Embryonic facial prominence (tissue), 1 donor: ENCODE results near the gene EPM2A.
A peak's percentile ranks its signal among the peaks of the same experiment; 100 is the strongest.

Experiments
- DNase-seq: peaks from one replicate; pipeline ENCODE4 v3.0.0-alpha.2; 2016; ENCODE audit errors: extremely low spot score

The EPM2A gene

DNA sequence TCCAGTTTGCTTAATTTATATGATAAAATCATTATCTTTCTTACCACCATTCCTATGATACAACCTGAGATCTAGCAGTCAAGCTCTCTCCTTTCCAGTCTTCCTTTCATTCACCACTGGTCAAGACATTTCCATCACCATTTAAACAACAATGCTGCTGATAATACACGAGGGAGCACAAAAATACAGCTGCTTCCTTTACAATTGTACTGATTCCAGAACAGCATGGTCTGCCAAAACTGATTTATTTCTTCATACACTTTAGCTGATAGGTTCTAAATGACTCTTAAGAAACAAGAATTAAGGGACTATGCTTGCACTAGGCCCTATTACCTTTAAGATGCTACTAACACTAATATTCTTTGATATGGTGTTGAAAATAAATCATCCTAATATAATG lies 65.0 kb downstream of the EPM2A start:
- DNase-seq, result no peak

GRCh38 chr6:145669627-145670034 lies 65.7 kb downstream of the EPM2A start:
- no peak for DNase-seq

GRCh38 chr6:145668844-145669243 lies 66.5 kb downstream of the EPM2A start:
- DNase-seq, result no peak

DNA sequence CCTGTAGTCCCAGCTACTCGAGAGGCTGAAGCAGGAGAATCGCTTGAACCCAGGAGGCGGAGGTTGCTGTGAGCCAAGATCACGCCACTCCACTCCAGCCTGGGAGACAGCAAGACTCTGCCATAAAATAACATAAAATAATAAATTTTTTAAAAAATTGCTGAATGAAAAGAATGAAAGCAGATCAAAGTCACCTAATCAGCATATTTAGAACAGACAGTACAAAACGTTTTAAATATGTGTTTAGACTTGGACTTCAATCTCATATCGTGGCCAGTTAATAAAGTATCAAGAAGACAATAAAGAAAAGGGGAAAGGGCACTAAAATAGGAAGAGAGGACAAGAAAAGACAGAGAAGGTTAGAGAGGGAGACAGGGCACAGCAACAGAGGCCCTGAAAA lies 74.6 kb downstream of the EPM2A start:
- DNase-seq, result no peak

DNA sequence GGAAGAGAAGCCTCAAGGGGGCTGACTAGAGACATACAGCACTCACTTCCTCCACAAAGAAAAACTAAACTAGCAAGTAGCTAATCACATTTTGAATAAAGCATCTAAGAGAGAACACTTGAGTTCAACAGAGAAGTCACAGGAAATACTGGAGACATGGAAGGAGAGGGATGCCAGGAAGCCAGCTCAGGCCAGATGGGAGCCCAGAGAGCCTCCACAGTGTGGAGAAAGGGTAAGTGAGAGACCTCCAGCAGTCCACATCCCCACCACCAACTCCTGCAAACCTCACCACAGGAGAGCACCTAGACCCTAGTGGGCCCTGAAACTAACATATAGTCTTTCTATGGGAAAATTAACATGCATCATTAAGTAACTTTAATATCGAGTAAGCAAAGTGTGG lies 79.2 kb downstream of the EPM2A start:
- DNase-seq, result no peak

DNA sequence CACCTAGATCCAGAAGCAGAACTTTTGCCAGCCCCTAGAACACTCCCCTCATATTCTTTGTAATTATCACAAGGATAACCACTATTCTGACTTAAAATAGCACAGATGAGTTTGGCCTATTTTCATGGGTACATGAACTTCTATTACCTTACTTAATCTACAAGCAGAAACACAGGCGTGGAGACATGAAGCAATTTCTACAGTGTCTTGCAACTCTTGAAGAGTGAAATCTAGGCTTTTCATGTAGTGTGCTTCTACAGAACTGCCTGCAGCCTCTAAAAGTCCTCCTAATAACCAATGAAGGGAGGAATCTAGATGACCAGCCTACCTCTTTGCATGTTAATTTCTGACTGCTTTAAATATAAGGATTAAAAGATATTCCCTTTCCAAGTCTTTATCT lies 82.7 kb downstream of the EPM2A start:
- no peak for DNase-seq

GRCh38 chr6:145651988-145652387 lies 83.3 kb downstream of the EPM2A start:
- DNase-seq, result no peak

DNA sequence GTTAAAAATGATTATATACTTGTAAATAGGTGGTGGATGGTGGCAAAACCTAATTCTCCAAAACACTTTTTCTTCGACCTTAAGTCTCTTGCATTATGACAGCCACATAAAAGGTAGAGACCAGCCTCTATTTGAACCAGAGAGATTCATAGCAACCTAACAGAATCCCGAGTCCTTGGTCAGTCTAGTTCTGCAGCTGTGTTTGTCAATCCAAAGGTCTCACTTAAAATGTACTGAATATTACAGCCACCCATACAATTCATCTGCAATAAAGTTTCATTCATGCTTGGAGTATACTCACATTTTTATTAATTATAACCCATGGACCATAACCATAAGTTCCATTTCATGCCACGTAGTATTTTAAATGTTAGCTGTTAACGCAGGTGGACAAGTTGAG lies 87.2 kb downstream of the EPM2A start:
- DNase-seq, result no peak

DNA sequence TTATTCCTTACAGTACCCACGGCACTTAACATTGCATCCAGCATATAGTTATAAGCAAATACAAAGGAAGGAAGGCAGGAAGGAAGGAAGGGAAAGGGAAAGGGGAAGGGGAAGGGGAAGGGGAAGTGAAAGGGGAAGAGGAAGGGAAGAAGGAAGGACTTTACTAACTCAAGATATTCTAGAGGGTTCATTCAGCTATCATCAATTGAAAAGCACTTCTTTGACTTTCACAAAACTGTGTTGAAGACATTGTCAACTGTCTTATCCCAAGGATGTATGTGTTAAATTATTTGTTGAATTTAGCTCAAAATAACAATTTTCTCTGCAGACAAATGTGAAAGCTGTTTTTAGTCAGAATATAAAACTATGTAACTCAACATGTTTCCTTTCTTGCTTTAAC lies 87.7 kb downstream of the EPM2A start:
- DNase-seq, result no peak

- no peak for DNase-seq
These were observed 91.6 kb downstream of the EPM2A start for GRCh38 chr6:145643760-145644159.

- peak; percentile 55 for DNase-seq
These were observed 101.2 kb downstream of the EPM2A start for GRCh38 chr6:145633981-145634627.

GRCh38 chr6:145632971-145633370 lies 102.3 kb downstream of the EPM2A start:
- DNase-seq, result no peak

DNA sequence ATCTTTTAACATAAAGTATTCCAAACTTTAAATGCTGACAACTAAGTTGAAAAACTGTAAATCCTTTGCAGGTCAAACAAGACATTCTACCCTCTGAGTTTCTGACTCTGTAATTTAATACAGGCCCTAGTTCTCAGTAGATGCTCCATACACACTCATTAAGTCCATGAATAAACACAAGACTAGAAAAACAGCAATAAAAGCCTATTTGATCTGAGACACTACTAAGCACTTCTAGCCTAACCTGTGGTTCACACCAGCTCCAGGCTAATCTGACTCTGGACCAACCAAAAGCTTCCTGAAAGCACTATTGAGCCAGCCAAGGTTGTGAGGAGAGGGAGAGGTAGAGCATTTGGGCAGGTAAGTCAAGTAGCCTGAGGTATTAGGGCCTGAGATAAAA lies 103.9 kb downstream of the EPM2A start:
- no peak for DNase-seq

DNA sequence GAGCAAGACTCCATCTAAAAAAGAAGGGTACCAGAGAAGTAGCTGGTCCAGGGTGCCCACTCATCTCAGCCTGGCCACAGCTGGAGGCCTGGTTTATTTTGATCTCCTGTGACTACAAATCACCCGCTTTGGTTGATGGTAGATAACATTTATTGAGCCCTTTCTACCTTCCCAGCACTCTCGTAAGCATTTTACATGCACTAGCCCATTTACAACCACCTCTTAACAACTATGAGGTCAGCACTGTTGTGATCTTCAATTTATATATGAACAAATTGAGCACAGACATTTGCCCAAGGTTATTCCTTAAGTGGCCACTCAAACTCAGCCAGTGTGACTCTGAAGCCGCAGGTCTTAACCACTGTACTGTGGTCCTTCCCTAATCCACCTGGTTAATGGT lies 104.7 kb downstream of the EPM2A start:
- no peak for DNase-seq

- no peak for DNase-seq
These were observed 105.8 kb downstream of the EPM2A start for GRCh38 chr6:145629478-145629877.

DNA sequence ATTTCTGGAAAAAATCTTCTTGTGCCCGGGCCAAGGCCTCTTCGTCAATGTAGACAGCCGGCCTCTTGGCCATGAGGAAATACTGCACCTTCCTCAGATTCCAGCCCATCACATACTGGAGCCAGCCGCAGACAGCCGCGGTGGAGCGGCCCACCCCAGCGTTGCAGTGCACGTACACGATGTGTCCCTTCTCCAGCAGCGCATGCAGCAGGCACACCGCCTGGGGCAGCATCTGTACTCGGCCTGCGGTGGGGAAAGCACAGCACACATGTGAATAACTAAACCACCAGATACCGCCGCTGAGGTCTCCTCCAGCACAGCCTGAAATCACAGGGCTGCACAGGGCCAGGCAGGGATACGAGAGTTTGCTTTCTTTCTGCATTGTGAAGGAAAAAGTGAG lies 107.9 kb downstream of the EPM2A start:
- DNase-seq, result no peak

DNA sequence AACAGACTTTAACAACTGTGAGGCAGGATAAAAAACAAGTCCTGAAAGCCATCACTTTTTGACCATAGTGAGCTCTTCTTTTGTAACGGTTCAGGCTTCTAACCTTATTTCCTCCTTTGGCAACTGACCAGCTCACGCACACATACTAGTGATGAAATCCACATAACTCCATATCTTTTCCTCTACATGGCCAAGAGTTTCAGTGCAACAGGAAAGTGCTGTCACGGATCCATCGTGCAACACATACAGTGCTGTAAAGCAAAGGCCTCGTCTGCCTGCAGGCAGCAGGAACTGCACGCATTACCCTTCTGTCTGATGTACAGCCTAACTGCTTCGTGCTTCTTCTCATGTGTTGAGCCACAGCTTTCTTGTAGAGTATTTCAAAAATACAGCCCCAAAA lies 108.5 kb downstream of the EPM2A start:
- no peak for DNase-seq

- DNase-seq, result no peak
These were observed 112.1 kb downstream of the EPM2A start for GRCh38 chr6:145623231-145623630.

DNA sequence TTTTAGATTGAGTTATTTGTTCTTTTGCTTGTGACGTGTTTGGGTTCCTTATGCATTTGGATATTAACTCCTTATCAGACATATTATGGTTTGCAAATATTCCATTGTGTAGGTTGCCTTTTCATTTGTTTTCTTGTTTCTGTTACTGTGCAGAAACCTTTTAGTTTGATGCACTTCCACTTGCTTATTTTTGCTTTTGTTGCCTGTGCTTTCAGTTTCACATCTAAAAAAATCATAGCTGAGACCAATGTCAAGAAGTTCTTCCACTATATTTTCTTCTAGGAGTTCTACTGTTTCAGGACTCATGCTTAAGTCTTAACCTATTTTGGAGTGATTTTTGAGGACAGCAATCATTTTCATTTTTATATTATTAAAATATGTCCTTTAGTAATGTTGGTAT lies 113.5 kb downstream of the EPM2A start:
- DNase-seq, result no peak

DNA sequence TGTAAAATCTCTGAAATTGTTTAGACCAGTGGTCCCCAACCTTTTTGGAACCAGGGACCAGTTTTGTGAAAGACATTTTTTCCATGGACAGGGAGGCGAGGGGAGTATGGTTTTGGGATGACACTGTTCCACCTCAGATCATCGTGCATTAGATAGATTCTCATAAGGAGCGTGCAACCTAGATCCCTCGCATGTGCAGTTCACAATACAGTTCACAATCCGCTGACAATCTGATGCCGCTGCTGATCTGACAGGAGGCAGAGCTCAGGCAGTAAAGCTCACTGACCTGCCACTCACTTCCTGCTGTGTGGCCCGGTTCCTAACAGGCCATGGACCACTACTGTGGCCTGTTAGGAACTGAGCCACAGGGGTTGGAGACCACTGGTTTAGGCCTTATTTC lies 115.2 kb downstream of the EPM2A start:
- no peak for DNase-seq

DNA sequence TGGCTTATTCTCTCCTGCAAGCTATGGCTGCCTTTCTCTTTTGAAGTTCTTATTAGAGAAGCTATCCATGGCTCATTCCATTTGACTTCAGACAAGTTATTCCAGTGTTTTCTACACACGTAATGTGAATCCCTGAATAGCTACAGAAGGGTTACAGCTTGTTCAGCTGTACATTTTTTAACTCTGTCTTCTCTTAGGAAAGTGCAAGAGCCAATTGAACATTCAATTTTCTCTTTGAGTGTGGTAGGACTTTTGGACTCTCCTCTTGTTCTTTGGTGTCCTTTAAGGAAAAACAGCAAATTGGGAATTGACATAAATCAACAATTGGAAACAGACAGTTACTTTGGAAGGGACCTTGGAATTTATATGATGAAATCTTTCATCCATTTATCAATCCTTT lies 125.8 kb downstream of the EPM2A start:
- DNase-seq, result no peak

DNA sequence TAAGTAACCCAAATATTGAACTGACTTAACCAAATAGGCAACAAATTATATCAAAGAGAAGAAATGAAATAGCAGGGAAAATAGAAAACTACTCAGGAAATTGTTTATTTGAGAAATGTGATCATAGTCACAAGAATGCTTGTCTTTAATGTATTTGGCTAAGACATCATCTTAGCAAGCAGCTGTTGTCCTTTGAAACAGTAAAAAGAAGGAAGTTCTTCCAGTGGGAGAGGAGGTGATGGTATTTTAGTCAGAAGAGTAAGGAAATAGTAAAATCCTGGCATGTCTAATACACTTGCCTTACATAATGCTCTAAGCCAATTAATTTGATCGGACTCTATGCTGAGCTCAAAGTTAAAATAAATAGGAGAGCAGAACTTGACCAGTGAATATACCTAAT lies 126.5 kb downstream of the EPM2A start:
- DNase-seq, result no peak

- DNase-seq, result no peak
These were observed 131.3 kb downstream of the EPM2A start for GRCh38 chr6:145603991-145604390.

GRCh38 chr6:145603424-145603833 lies 131.9 kb downstream of the EPM2A start:
- no peak for DNase-seq
